Osteoblast (primary cell): Measurements from ENCODE around the gene INPP4B. TPM values are rescaled to one million over a fixed set of nuclear protein-coding genes. Genes with fewer than 3 reads are reported as not detected.

ENCODE experiments used
- DNase-seq: peaks from one replicate; pipeline ENCODE4 v3.0.0; 2011; ENCODE audit warnings: low spot score, mixed read lengths; ENCODE audit not compliant: insufficient read length; ENCODE audit errors: missing footprints
- H2AFZ ChIP-seq: 2 replicates; pipeline ENCODE4 v1.6.0; 2011; ENCODE audit warnings: mild to moderate bottlenecking, low read length
- H3K27ac ChIP-seq: 2 replicates; pipeline ENCODE4 v1.5.1; 2011; ENCODE audit warnings: mild to moderate bottlenecking, low read depth, low read length, moderate library complexity
- H3K27me3 ChIP-seq: 2 replicates; pipeline ENCODE4 v1.6.0; 2012; ENCODE audit warnings: mild to moderate bottlenecking, control low read depth, inconsistent platforms, low read length, moderate library complexity; ENCODE audit not compliant: insufficient read depth
- H3K36me3 ChIP-seq: 2 replicates; pipeline ENCODE4 v1.5.1; 2011; ENCODE audit warnings: mild to moderate bottlenecking, low read length, control low read depth, moderate library complexity; ENCODE audit not compliant: insufficient read depth
- H3K4me1 ChIP-seq: 2 replicates; pipeline ENCODE4 v1.5.1; 2011; ENCODE audit warnings: mild to moderate bottlenecking, low read length, control low read depth, moderate library complexity; ENCODE audit not compliant: insufficient read depth
- H3K4me2 ChIP-seq: 2 replicates; pipeline ENCODE4 v1.6.0; 2011; ENCODE audit warnings: mild to moderate bottlenecking, low read length; ENCODE audit not compliant: insufficient read depth
- H3K4me3 ChIP-seq: fragments of 200-600 bp; sonication (generic); 3 replicates; pipeline ENCODE4 v1.5.1; 2012; ENCODE audit warnings: mild to moderate bottlenecking, low read length, inconsistent platforms; ENCODE audit not compliant: insufficient read depth
- H3K79me2 ChIP-seq: 2 replicates; pipeline ENCODE4 v1.6.0; 2012; ENCODE audit warnings: mild to moderate bottlenecking, low read length, control low read depth, inconsistent platforms; ENCODE audit not compliant: insufficient read depth
- H3K9me3 ChIP-seq: 2 replicates; pipeline ENCODE4 v1.5.1; 2011; ENCODE audit warnings: low read depth, low read length, control low read depth
- H4K20me1 ChIP-seq: 2 replicates; pipeline ENCODE4 v1.6.0; 2012; ENCODE audit warnings: mild to moderate bottlenecking, low read length, control low read depth; ENCODE audit not compliant: insufficient read depth
- total RNA-seq: library from RNA; depleted of rRNA; stranded (reverse); fragments of >200 nt; gene quantifications from 2 replicates; pipeline ENCODE4 v1.2.3, GENCODE V29; 2012
- TF ChIP-seq, protein P1 (sequence below): IDR thresholded peaks from 2 replicates; pipeline ENCODE4 v1.5.1; 2011; ENCODE audit warnings: mild to moderate bottlenecking, low read depth, low read length, moderate library complexity; ENCODE audit errors: extremely low read depth

Gene INPP4B
- total RNA-seq, 1 donor = 11.6 TPM

DNA sequence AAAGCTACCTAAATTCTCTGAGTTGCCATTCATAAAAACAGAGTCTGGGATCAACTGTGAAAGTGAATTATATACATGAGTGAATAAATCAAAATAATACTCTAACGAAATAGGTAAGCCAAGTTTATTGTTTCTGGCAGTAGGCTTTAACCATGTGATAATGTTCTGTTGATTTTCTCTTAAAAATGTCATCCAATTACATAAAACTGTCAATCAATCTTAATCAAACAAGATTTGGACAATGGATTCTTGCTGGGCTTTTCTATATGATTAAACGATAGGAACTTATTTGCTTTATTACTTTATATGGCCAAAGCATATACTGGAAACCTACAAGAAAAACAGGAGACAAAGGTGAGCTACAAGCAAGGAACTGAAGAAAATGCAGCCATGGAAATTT, 148.8 kb downstream of the INPP4B start:
- Histone ChIP-seq H3K79me2 (no peaks in the 10 kb centered on the region), H3K27me3 (no peaks in the 10 kb centered on the region), H3K4me1 (no peaks in the 10 kb centered on the region), H3K4me2 (no peak overlapping the region), H3K9me3 (no peaks in the 10 kb centered on the region), H4K20me1 (no peaks in the 10 kb centered on the region), H3K4me3 (no peak overlapping the region), H3K36me3 (no peaks in the 10 kb centered on the region), H2AFZ (no peak overlapping the region), H3K27ac (no peak overlapping the region)
- TF ChIP-seq, protein P1, sequence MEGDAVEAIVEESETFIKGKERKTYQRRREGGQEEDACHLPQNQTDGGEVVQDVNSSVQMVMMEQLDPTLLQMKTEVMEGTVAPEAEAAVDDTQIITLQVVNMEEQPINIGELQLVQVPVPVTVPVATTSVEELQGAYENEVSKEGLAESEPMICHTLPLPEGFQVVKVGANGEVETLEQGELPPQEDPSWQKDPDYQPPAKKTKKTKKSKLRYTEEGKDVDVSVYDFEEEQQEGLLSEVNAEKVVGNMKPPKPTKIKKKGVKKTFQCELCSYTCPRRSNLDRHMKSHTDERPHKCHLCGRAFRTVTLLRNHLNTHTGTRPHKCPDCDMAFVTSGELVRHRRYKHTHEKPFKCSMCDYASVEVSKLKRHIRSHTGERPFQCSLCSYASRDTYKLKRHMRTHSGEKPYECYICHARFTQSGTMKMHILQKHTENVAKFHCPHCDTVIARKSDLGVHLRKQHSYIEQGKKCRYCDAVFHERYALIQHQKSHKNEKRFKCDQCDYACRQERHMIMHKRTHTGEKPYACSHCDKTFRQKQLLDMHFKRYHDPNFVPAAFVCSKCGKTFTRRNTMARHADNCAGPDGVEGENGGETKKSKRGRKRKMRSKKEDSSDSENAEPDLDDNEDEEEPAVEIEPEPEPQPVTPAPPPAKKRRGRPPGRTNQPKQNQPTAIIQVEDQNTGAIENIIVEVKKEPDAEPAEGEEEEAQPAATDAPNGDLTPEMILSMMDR = no peak
- DNase-seq = no peak

DNA sequence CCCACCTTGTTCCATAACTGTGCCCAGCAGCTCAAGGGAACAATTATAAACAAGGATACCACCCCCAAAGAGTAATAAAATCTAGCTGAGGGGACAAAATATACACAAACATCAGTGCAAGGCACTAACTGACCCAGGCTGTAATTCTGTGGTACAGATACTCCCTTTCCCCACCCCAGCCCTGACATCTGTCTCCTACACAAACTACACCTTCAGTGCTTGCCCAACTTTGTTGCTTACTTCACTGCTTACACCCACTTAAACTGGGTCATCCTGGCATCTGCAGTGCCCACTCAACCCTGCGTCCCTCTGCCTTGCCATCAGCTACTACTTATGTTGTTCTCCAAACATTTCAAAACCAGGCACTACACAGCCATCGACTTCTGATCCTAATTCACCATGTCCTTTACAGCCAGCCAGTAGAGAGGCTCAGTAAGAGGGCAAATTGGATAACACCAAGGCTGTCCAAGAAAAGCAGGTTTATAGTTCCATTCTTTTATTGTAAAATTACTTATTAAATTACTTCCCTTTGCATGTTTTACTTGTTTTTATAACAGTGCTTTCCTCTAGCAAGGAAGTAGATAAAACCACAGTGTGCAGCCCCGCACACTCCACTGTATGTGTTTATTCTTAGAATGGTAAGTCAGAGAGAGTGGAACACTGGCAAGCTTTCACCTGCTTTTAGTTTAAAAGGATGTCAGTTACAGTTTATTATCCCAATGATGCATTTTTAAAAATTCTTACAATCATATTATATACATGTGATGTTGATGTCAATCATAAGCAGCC, 149.6 kb downstream of the INPP4B start:
- H3K9me3 ChIP-seq = no peaks in the 10 kb centered on the region
- no peaks in the 10 kb centered on the region for H3K4me1 ChIP-seq
- H3K79me2 ChIP-seq = no peaks in the 10 kb centered on the region
- no peaks in the 10 kb centered on the region for H3K27me3 ChIP-seq
- H3K4me2 ChIP-seq = no peak overlapping the region
- H3K4me3 ChIP-seq = no peak overlapping the region
- H3K36me3 ChIP-seq = no peaks in the 10 kb centered on the region
- H2AFZ ChIP-seq = peak overlapping the region; percentile 1
- H4K20me1 ChIP-seq = no peaks in the 10 kb centered on the region
- no peak for DNase-seq
- no peak overlapping the region for H3K27ac ChIP-seq
- TF ChIP-seq, protein P1 = no peak

DNA sequence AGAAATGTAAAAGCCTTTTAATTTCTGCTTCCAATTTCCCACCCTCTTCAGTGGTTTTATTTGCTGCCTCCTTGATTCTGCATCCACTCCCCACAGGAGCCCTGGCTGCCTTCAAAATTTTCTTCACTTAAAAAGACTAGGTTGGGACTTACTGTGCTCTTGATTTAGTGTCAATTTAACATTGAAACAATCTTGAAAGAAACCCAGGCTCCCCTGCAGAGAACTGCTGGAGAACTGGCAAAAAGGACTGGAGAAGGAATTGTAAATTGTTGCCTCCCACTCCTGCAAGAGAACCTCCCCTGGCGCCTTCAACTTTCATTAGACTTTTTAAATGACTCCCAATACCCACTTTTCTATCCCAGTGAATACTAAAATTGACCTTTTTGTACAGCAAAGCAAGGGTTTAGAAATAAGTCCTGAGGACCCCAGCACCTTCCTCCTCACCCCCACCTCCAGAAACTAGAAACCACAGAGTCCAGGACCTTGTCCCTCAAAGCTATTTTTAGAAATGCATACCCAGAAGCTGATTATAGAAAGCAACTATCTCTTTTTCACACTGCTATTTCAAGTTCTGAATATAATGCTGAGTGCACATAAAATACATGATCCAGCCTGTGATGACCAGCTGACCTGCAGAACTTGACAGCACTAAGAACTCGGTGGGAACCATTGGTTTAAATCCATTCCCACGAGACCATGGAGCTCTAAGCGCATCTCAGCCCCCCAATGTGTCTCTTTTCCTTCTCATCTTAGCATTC, 155.5 kb downstream of the INPP4B start:
- Histone ChIP-seq H4K20me1 (no peaks in the 10 kb centered on the region), H3K9me3 (no peaks in the 10 kb centered on the region), H3K4me2 (no peak overlapping the region), H2AFZ (no peak overlapping the region), H3K79me2 (no peaks in the 10 kb centered on the region), H3K36me3 (no peaks in the 10 kb centered on the region), H3K4me1 (no peaks in the 10 kb centered on the region), H3K27me3 (no peaks in the 10 kb centered on the region), H3K27ac (no peak overlapping the region), H3K4me3 (no peak overlapping the region)
- DNase-seq = no peak
- TF ChIP-seq, protein P1 = no peak
